HG03575 (cell line): ENCODE measurements around the gene MYOT.
"Not testable (repeated sequence)": the region's sequence is repeated elsewhere in the genome, so short reads cannot be mapped to it uniquely, and the experiment has no call there.

Experiments
- ATAC-seq: cut with Tn5 transposase; IDR thresholded peaks from one replicate; pipeline ENCODE4 v1.9.1; 2021; ENCODE audit not compliant: unreplicated experiment, insufficient number of reproducible peaks, low FRiP score; ENCODE audit errors: extremely low read depth

MYOT gene

DNA sequence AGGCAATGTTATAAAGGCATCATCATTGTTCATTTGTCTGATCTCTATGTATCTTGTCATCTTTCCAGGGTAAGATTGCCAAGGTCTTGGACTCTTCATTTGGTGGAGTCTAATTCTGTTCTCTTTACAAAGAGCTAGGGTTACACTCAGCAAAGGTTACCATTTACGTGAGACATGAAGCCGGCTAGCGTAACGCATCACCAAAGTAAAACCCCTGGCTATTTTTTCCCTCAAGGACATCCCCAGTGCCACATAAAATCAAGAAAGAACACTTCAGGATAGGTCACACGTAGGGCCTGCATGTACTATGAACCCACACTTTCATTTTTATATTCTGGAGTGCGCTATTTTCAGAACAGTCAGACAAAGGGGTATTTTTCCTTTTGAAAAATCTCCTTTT is 20.0 kb upstream of the MYOT start:
- ATAC-seq, result no peak

DNA sequence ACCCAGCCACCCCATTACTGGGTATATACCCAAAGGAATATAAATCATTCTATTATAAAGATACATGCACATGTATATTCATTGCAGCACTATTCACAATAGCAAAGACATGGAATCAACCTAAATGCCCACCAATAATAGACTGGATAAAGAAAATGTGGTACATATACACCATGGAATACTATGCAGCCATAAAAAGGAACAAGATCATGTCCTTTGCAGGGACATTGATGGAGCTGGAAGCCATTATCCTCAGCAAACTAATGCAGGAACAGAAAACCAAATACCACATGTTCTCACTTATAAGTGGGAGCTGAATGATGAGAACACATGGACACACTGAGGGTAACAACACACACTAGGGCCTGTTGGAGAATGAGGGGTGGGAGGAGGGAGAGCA is 14.5 kb upstream of the MYOT start:
- not testable (repeated sequence) for ATAC-seq

DNA sequence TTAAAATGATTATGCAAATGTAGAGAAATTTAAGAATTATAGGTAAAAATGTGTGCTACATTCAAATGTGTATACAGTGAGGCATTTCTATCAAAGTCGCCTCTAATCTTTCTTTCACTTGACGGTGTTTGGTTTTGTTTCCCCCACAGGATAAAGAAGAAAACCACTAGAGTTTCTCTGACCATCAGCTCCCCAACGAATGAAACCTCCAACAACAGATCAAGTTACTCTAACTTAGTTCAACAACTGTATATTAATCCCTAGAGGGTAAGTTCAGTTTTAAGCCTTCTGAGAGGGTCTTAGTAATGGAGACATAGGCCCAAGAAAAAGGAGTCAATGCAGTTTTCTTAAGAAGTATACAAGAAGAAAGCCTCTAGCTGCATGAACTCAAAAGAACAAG is 11.5 kb upstream of the MYOT start:
- ATAC-seq, result no peak

DNA sequence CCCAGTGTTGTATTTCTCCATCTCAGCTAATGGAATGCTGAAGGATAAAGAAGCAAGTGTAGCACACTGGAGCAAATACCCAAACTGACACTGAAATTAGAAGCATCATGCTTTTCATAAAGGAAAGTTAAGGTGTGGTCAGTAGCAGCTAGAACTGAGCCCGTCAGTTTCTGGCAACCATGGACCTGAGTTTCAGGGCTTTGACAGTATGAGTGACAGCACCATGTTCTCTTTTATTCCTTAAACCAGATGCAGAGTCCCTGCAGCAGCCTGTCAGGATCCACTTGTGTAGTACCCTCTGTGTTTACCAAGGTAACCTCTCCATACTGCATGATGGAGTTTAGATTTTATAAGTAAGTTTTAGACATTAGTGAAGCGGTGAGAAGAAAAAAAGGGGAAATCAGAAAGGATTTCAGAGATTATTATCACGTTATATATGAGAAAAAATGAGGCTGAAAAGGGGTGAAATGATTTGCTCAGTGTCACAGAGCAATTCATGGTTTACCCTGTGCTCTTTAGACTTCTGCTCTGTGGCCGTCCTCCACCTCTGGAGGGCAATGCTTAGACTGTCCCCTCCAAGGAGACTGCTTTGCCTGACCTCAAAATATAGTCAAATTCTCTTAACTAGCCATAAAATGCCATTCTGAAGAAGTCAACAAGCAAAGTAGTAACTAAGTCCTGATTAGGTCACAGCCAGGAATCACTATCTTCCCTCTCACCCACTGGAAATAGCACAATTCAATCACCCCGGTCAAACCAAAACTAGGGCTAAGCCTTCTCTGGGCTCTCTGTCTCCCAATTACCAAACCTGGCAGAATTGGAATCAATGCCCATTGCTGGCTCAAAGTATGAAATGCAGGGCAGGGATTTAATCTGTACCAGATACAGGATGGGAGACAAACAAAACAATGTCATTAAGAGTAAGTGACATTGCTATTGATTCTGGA is 10.5 kb upstream of the MYOT start:
- ATAC-seq, result no peak

DNA sequence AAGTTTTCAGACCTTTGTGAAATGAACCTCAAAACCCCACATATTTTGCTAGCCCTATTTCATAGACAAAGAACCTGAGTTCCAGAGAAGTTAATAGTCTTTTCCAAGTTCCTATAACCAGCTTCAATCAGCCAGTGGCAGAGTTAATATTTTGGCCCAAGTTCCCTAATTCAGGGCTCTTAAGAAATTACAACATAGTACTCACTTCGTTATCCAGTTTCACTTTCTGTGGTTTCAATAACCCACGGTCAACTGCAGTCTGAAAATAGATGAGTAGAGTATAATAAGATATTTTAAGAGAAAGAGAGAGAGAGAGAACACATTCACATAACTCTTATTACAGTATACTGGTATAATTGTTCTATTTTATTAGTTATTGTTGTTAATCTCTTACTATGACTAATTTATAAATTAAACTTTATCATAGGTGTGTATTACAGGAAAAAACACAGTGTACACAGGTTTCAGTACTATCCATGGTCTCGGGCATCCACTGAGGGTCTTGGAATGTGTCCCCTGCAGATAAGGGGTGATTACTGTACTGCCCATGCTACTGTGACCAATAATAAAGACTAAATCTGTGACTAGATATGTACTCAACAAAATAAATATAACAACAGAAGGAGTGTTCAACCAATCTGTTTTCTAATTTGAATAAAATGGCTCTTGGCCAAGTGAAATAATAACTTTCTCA is 9.3 kb upstream of the MYOT start:
- peak; percentile 52 for ATAC-seq

DNA sequence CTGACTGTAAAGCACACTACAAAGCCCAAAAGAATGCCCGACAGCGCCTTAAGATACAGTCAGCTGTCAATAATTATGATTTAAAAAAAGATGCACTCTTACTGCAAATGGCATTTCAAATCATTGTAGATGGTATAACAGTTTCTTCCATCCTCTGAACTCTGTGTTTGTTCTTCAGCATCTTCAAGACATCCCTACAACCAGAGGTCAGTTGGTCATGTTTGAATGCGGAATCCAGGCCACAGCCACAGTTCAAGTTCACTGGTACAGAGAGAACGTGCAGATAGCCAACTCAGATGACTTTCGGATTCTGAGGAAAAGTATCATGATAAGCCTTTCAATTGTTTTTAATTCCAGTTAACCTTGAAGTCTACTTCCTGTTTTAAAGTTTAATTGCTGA is 8.7 kb upstream of the MYOT start:
- ATAC-seq, result no peak

DNA sequence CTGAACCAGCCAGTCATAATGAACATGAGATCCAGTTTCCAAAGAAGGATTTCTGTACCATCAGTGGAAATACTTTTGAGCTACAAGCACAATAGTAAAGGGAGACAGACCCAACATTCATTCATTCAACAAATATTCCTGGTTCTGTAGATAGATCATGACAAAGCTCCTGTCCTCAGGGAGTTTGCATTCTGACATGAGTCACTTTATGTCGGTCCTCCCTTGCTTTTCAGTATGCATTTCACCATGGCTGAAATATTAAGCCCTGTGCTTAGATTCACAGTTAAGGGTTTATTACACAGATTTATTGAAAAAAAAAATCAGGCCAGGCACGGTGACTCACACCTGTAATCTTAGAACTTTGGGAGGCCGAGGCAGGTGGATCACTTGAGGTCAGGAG is 5.4 kb upstream of the MYOT start:
- no peak for ATAC-seq

DNA sequence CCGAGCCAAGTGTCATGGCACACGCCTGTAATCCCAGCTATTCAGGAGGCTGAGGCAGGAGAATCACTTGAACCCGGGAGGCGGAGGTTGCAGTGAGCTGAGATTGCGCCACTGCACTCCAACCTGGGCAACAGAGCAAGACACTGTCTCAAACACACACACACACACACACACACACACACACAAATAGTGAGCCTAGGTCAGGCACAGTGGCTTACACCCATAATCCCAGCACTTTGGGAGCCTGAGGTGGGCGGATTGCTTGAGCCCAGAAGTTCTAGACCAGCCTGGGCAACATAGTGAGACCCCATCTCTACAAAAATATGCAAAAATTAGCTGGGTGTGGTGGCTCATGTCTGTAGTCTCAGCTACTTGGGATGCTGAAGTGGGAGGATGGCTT is 4.0 kb upstream of the MYOT start:
- not testable (repeated sequence) for ATAC-seq

DNA sequence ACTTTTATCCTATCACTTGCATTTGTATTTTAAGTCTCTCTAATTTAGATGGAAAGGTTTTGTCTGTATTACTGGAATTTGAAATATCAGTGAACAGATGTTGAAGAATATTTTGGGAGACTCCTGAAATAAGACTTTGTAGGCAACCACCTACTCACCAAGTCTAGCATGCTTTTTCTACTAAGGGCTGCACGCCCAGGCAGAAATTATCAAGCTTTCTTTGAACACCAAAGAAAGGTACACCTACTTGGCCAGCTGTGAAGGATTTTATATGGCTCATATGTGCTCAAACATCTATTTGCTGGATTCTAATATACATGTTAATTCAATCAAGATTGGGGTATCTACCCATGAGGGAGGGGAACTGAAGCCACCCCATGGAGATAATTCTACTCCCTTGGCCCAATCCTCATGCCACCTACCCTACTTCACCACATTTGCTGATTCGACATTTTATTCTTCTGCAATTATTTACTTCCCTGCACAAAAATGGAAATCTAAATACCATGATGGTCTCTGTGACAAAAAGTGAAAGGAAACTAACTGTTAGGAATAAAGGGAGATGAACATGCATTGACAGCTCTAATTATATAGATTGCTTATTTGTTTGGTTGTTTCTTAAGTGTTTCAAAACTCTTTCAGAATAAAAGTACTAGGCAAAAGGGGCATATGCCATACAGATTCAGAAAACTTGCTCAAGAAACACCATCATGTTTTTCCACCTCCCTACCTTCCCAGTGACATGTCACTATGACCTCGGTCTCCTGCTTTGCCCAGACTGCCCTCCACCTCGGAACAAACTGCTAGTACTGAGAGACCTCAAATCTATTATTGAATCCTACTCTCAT is 895 bp upstream of the MYOT start:
- ATAC-seq, result no peak

DNA sequence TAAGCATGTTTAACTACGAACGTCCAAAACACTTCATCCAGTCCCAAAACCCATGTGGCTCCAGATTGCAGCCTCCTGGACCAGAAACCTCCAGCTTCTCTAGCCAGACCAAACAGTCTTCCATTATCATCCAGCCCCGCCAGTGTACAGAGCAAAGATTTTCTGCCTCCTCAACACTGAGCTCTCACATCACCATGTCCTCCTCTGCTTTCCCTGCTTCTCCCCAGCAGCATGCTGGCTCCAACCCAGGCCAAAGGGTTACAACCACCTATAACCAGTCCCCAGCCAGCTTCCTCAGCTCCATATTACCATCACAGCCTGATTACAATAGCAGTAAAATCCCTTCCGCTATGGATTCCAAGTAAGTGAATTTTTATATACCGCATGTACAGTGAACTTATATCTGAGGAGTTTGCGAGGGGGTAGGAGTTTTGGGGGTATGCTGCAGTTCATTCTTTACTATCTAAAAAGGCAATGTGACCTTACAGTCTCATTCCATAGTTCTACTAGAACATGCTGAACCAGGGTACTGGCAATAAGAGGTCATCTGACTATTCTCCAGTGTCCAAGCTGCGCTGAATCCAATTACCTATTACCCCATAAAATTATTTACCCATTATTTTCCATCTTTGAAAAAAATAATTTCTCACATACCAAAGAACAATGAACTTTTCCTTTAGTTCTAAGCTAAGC is 3.1 kb downstream of the MYOT start:
- ATAC-seq, result no peak

DNA sequence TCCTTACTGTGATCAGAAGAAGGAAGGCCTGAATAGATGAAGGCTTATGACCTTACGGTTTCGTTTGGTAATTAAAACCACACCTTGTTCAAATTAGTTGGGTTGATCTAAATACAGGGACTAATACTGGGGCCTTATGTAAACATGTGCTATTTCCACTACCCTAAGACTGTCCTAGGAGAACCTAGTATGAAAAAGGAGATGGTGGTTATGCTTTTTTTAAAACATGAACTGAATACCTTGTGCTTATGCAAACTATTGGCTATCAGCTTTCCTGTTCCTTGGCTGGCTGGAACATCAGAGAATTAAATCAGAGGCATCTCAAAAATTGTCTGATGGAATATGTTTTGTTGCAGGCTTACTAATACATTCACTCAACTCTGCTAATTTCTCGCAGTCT is 3.9 kb downstream of the MYOT start:
- ATAC-seq, result no peak

DNA sequence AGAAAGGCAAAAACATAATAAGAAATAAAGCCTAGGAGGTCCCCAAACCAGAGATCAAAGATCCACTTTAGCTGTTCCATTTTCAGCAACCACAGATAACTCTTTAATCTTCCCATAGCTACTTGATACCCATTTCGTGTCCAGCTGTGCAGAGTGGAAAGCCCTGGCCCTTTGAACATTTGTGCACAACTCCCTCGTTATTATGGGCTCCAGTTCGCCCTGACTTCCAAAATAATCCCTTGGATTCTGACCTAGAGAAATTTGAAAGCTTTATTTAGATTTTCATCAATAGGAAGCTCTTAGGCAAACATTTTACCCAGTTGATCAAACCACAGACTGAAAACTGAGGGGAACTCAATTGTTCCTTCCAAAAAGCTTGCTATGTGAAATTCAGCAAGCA is 4.8 kb downstream of the MYOT start:
- no peak for ATAC-seq

DNA sequence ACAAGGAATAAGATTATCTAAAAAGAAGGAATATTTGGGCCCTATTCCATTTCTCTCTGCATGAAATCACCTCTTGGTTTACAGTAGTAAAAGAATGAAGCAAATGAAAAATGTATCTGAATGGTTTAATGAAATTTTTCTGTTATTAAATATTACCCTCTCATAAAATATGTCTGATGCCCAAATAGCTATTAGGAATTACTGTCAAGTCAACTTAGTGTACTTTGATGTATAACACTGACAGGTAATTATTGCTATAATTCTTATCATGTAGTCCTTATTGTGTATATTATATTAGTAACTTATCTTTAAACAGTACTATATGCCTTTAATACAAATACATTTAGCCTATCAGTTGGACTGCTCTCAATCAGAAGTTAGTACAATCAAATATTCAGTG is 8.4 kb downstream of the MYOT start:
- no peak for ATAC-seq

DNA sequence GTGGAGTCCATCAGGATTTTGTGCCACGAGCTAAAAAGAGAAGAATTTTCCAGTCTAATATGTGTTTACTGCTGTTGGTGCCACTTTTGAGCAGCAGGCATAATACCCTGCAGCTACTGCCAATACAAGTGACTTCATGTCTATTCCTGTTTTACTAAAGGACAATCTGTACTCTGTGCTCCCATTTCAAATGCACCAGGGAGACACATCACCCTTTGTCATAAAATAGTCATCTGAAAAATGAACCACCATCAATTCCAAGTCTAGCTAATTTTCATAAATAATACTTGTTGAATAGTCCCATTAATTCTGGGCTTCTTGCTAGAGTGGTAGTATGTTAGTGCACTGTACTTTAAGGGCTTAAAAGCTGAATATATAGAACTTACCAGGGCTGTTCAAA is 12.7 kb downstream of the MYOT start:
- ATAC-seq, result no peak

DNA sequence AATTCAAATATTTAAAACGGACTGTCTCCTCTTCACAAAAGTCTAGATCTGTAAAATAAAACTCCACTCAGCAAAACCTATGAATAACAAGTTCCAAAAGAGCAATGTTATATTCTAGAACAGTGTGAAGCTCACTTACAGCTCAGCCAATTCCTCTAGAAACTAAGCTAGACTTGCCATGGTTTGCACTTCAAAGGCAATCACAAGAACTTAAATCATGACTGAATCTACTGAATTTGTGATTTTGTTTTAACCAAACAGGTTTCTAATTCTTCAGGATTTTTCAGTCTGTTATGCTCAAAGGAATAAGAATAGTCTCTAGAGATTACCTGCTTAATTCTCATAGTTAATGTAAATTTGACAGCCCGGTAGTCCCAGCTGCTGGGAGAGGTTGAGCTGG is 20.2 kb downstream of the MYOT start:
- no peak for ATAC-seq

DNA sequence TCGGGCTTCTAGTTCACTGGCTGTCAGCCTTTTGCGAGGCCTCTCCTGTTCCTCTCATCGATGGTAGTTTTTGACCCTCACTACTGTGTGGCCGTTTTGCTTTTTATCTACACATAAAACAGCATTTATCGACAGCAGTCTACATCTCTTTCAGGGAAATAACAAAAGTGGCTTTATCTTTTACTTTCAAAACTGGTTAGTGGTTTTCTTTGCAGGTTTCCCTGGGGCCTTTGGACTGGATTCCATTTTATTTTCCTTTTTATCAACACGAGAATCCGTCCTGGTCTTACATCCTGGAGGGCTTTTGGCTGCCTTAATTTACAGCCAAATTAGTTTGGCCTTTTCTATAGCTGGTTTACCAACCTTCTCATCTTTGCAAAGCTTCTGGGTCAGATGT is 20.8 kb downstream of the MYOT start:
- ATAC-seq, result no peak

DNA sequence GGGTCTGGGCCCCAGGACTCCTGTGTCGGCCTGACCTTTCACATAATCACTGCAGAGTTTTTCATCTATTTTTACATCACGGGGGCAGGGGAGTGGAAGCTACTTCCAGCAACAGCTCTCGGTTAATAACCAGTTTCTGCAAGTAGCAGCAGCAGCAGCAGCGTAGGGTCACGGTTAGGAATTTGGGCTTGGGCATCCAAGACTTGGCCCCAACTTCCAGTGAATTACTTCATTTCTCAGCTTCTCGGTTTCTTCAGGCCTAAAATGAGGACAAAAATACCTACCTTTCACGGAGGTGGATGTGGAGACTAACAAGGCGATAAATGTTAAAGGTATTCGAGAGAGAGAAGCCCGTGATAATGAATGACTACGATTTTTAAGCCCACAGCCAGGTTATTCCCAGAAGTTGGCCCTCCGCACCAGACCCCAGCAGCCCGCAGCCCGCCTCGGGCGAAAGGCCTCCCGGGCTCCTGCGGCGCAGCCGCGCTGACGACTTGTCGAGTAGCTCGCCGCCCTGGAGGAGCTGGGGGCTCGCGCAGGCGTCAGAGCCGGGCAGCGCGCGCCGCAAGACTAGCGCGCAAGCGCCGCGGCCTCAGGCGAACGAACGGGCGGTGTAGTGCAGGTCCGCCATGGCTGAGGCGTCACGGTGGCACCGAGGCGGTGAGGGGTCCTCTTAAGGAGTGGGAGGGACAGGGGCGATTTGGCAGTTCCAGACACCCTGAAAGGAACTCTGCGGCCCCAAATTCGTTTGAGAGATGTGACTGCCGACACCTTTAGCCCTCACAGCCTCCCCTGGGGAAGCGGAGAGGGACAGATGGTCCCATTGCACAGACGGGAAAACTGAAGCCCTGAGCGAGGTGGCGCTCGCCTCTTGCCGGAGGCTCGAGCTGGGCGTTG is 21.5 kb downstream of the MYOT start, which contains the start of gene PKD2L2:
Gene PKD2L2 (plus strand): TSS at position 595 of the 897 bp plus-strand sequence. CDS start 35 bp downstream, at position 630.
- ATAC-seq, result no peak

DNA sequence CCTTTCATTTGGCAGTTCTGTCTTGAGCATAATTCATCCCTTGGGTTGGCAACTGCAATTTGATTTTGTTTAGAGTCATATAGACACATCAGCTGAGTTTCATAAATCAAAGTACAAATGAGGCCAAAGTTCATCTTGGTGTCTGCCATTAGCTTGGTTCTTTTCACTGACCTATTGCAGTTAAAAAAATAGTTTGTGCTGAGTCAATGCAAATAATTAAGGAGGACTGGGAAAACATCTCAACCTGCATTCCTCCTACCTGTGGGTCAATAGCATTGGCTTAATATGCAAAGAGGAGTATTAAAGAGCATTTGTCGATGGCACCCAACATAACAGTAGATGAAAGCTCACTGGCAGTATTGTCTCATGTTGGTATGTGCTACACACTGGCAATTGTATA is 23.2 kb downstream of the MYOT start:
- ATAC-seq, result no peak
